T-cell (primary cell): ENCODE measurements around the gene PXN. TPM values are rescaled to one million over a fixed set of nuclear protein-coding genes. Genes with fewer than 3 reads are reported as not detected.
"Not testable (repeated sequence)": the region's sequence is repeated elsewhere in the genome, so short reads cannot be mapped to it uniquely, and the experiment has no call there.

Experiments used
- ATAC-seq, 4 experiments: fragments of 200-7000 bp in 3 of 4; fragments of 150-1000 bp in 1 of 4; cut with Tn5 transposase; replicated peaks in 1 of 4; 1 replicate in 3 of 4; 2 replicates in 1 of 4; pipeline ENCODE4 v1.10.0; 2021; ENCODE audit warnings: moderate library complexity in 3 of 4, mild to moderate bottlenecking in 2 of 4, moderate number of reproducible peaks in 1 of 4
- CTCF ChIA-PET, 2 donors: fragments of 300-600 bp; sonication (Branson Sonifier 250); formaldehyde crosslinking; loops; one replicate each; lab custom pipeline; 2022; ENCODE audit warnings: antibody characterized with exemption in 2 of 2; lab: Charles Lee
- POLR2A ChIA-PET, 2 donors: fragments of 300-600 bp; sonication (Branson Sonifier 250); formaldehyde crosslinking; loops; one replicate each; lab custom pipeline; 2022; ENCODE audit warnings: antibody characterized with exemption in 2 of 2; lab: Charles Lee
- DNase-seq, 35 experiments: peaks; one replicate each; pipeline versions ENCODE4 v3.0.0 to v3.0.0-alpha.2; 2013 to 2023
- H3K27ac ChIP-seq: one replicate; pipeline ENCODE4 v1.5.1; 2013; ENCODE audit warnings: low read length
- H3K27me3 ChIP-seq, 2 experiments: replicated peaks in 1 of 2; 1 replicate in 1 of 2; 2 replicates in 1 of 2; pipeline versions ENCODE4 v1.6.1 to v1.7.0; 2013; ENCODE audit warnings: low read length in 1 of 2, mixed read lengths in 1 of 2; ENCODE audit not compliant: control insufficient read depth in 2 of 2, insufficient read depth in 2 of 2; ENCODE audit errors: extremely low read depth in 1 of 2
- H3K36me3 ChIP-seq, 2 donors: 1 replicate in 1 of 2; 2 replicates in 1 of 2; pipeline versions ENCODE4 v1.6.1 to v1.7.0; 2013; ENCODE audit warnings: low read length in 1 of 2; ENCODE audit not compliant: control insufficient read depth in 2 of 2, insufficient read depth in 1 of 2; ENCODE audit errors: extremely low read depth in 1 of 2
- H3K4me1 ChIP-seq, 2 experiments: 1 replicate in 1 of 2; 2 replicates in 1 of 2; pipeline versions ENCODE4 v1.6.1 to v1.7.0; 2013; ENCODE audit warnings: low read length in 2 of 2, mixed read lengths in 1 of 2; ENCODE audit not compliant: insufficient read depth in 2 of 2, control insufficient read depth in 1 of 2; ENCODE audit errors: extremely low read depth in 1 of 2
- H3K4me3 ChIP-seq, 2 donors: 1 replicate in 1 of 2; 2 replicates in 1 of 2; pipeline versions ENCODE4 v1.5.1 to v1.7.0; 2013; ENCODE audit warnings: mild to moderate bottlenecking in 2 of 2, low read length in 1 of 2, moderate library complexity in 1 of 2; ENCODE audit not compliant: control insufficient read depth in 1 of 2; ENCODE audit errors: extremely low read depth in 1 of 2
- H3K9me3 ChIP-seq: 2 replicates; pipeline ENCODE4 v1.7.0; 2013
- H3K27ac Mint-ChIP-seq, 2 donors: one replicate each; pipeline ENCODE4 v1.8.0; 2020 to 2021; ENCODE audit warnings: mild to moderate bottlenecking in 2 of 2, mixed read lengths in 2 of 2
- H3K27me3 Mint-ChIP-seq, 2 donors: one replicate each; pipeline ENCODE4 v1.8.0; 2021 to 2022; ENCODE audit warnings: mixed read lengths in 2 of 2
- H3K36me3 Mint-ChIP-seq: one replicate; pipeline ENCODE4 v1.8.0; 2021; ENCODE audit warnings: mixed read lengths
- H3K4me1 Mint-ChIP-seq, 3 donors: one replicate each; pipeline ENCODE4 v1.8.0; 2020 to 2022; ENCODE audit warnings: mixed read lengths in 3 of 3, mild to moderate bottlenecking in 1 of 3
- H3K4me3 Mint-ChIP-seq, 3 donors: one replicate each; pipeline ENCODE4 v1.8.0; 2020 to 2022; ENCODE audit warnings: mild to moderate bottlenecking in 3 of 3, mixed read lengths in 3 of 3, moderate library complexity in 3 of 3
- H3K9me3 Mint-ChIP-seq, 3 donors: one replicate each; pipeline ENCODE4 v1.8.0; 2020 to 2022; ENCODE audit warnings: mixed read lengths in 3 of 3
- WGBS: methylation state at CpG from one replicate; pipeline ENCODE4 v1.1.5; 2013; ENCODE audit warnings: missing lambda C conversion rate; ENCODE audit not compliant: insufficient coverage; 5-methylcytosine and 5-hydroxymethylcytosine counted together
- total RNA-seq, 35 experiments: library from RNA in 6 of 35; stranded (reverse) in 6 of 35; fragments of 120-200 nt in 1 of 35; gene quantifications; one replicate each; pipeline versions ENCODE4 v1.2.1 to v1.2.4 and lab custom pipeline; 2013 to 2026

The PXN gene
- total RNA-seq, 5 donors from 2014 or later (not counting 1 experiment from before 2014, with no cell fraction given) = 128 to 202 (median 137) TPM

GRCh38 chr12:120215766-120216735 lies 49.5 kb downstream of the PXN start:
- no peak for DNase-seq
- no peak overlapping the region for H3K4me3 Mint-ChIP-seq
- ATAC-seq = peak in 1 of 4 experiments; percentile 9
- no peaks in the 10 kb centered on the region for H3K9me3 Mint-ChIP-seq
- H3K36me3 Mint-ChIP-seq = peaks cover 46% of the 10 kb centered on the region
- WGBS = 89% methylated on average over 13 of the region's 23 CpGs
- CTCF ChIA-PET = interaction anchor here (0.9 kb wide), 4 partner anchors 12 to 86 kb away, joined by 3 read pairs; partner anchors contain the start of genes PXN (in 1 of the 2) and SIRT4 (in 1 of the 2)
- no peaks in the 10 kb centered on the region for H3K27me3 Mint-ChIP-seq
- H3K36me3 ChIP-seq = peaks cover 49 to 90% of the 10 kb centered on the region in 2 donors
- peak overlapping the region in 1 of 2 donors; percentile 11 for H3K27ac Mint-ChIP-seq
- no peaks in the 10 kb centered on the region for H3K27me3 ChIP-seq
- no peak overlapping the region for H3K4me3 ChIP-seq
- H3K9me3 ChIP-seq = no peaks in the 10 kb centered on the region
- no peaks in the 10 kb centered on the region for H3K4me1 ChIP-seq
- no peak overlapping the region for H3K27ac ChIP-seq
- H3K4me1 Mint-ChIP-seq = no peaks in the 10 kb centered on the region
- POLR2A ChIA-PET = no interaction called here

GRCh38 chr12:120215357-120215735 lies 50.2 kb downstream of the PXN start:
- H3K36me3 ChIP-seq = peaks cover 43 to 90% of the 10 kb centered on the region in 2 donors
- no peaks in the 10 kb centered on the region for H3K27me3 ChIP-seq
- POLR2A ChIA-PET = no interaction called here
- WGBS = 97% methylated on average over 3 of the region's 15 CpGs
- Mint-ChIP-seq H3K27ac (no peak overlapping the region), H3K36me3 (peaks cover 44% of the 10 kb centered on the region), H3K4me3 (no peak overlapping the region), H3K9me3 (no peaks in the 10 kb centered on the region), H3K4me1 (no peaks in the 10 kb centered on the region), H3K27me3 (no peaks in the 10 kb centered on the region)
- H3K27ac ChIP-seq = no peak overlapping the region
- ATAC-seq = no peak
- H3K4me1 ChIP-seq = no peaks in the 10 kb centered on the region
- CTCF ChIA-PET = no interaction called here
- no peak for DNase-seq
- H3K4me3 ChIP-seq = no peak overlapping the region
- no peaks in the 10 kb centered on the region for H3K9me3 ChIP-seq

GRCh38 chr12:120214626-120215356 lies 50.7 kb downstream of the PXN start:
- H3K27me3 Mint-ChIP-seq = no peaks in the 10 kb centered on the region
- POLR2A ChIA-PET = no interaction called here

GRCh38 chr12:120213758-120214157 lies 51.8 kb downstream of the PXN start:
- H3K27me3 ChIP-seq = no peaks in the 10 kb centered on the region
- Mint-ChIP-seq H3K4me3 (no peak overlapping the region), H3K9me3 (no peaks in the 10 kb centered on the region), H3K4me1 (no peaks in the 10 kb centered on the region), H3K27ac (no peak overlapping the region), H3K36me3 (peaks cover 35% of the 10 kb centered on the region), H3K27me3 (no peaks in the 10 kb centered on the region)
- WGBS = 96% methylated on average over 20 of the region's 20 CpGs
- ATAC-seq (no peak), DNase-seq (no peak)
- H3K4me3 ChIP-seq = no peak overlapping the region
- ChIA-PET CTCF (no interaction called here), POLR2A (no interaction called here)
- H3K4me1 ChIP-seq = no peaks in the 10 kb centered on the region
- H3K9me3 ChIP-seq = no peaks in the 10 kb centered on the region
- H3K36me3 ChIP-seq = peaks cover 39 to 77% of the 10 kb centered on the region in 2 donors
- no peak overlapping the region for H3K27ac ChIP-seq

More at GRCh38 chr12:120214626-120215356, 50.7 kb downstream of the PXN start:
- Mint-ChIP-seq H3K9me3 (no peaks in the 10 kb centered on the region), H3K4me1 (no peaks in the 10 kb centered on the region), H3K27ac (no peak overlapping the region), H3K4me3 (no peak overlapping the region), H3K36me3 (peaks cover 38% of the 10 kb centered on the region)
- CTCF ChIA-PET = interaction anchor here in 1 of 2 donors (0.5 kb wide), 1 partner anchor 181 kb away, joined by 9 read pairs; no protein-coding TSS in a partner anchor
- Histone ChIP-seq H3K27me3 (no peaks in the 10 kb centered on the region), H3K4me1 (no peaks in the 10 kb centered on the region), H3K9me3 (no peaks in the 10 kb centered on the region), H3K4me3 (no peak overlapping the region), H3K36me3 (peaks cover 41 to 88% of the 10 kb centered on the region in 2 donors), H3K27ac (no peak overlapping the region)
- no peak for ATAC-seq
- no peak for DNase-seq
- 91% methylated on average over 18 of the region's 34 CpGs for WGBS

- H3K27me3 ChIP-seq, H3K27ac ChIP-seq, H3K4me1 ChIP-seq, H3K27ac Mint-ChIP-seq, H3K4me1 Mint-ChIP-seq, CTCF ChIA-PET, H3K9me3 Mint-ChIP-seq, H3K4me3 Mint-ChIP-seq, ATAC-seq, H3K9me3 ChIP-seq, DNase-seq, H3K4me3 ChIP-seq, POLR2A ChIA-PET, H3K27me3 Mint-ChIP-seq: not testable (repeated sequence)
- peaks cover 39 to 72% of the 10 kb centered on the region in 2 donors for H3K36me3 ChIP-seq
- 94% methylated on average over 5 of the region's 5 CpGs for WGBS
- H3K36me3 Mint-ChIP-seq = peaks cover 32% of the 10 kb centered on the region
Observed at GRCh38 chr12:120213182-120213581, 52.3 kb downstream of the PXN start.

- H3K4me3 Mint-ChIP-seq = no peak overlapping the region
- DNase-seq = no peak
- 94% methylated on average over 18 of the region's 24 CpGs for WGBS
- Histone ChIP-seq H3K4me3 (no peak overlapping the region), H3K27ac (no peak overlapping the region), H3K36me3 (peaks cover 39 to 68% of the 10 kb centered on the region in 2 donors), H3K27me3 (no peaks in the 10 kb centered on the region), H3K4me1 (no peaks in the 10 kb centered on the region), H3K9me3 (no peaks in the 10 kb centered on the region)
- H3K27ac Mint-ChIP-seq = no peak overlapping the region
- ChIA-PET CTCF (no interaction called here), POLR2A (interaction anchor here in 1 of 2 donors (0.5 kb wide), 1 partner anchor 90 kb away, joined by 8 read pairs; the partner anchor contains the start of gene SIRT4)
- no peaks in the 10 kb centered on the region for H3K4me1 Mint-ChIP-seq
- peaks cover 32% of the 10 kb centered on the region for H3K36me3 Mint-ChIP-seq
- no peak for ATAC-seq
- no peaks in the 10 kb centered on the region for H3K27me3 Mint-ChIP-seq
- no peaks in the 10 kb centered on the region for H3K9me3 Mint-ChIP-seq
Observed at GRCh38 chr12:120212301-120212700, 53.2 kb downstream of the PXN start.
